MM.1S (cell line): Measurements from ENCODE around the gene PELI1.

ENCODE experiments used
- DNase-seq: peaks from one replicate; pipeline ENCODE4 v3.0.0-alpha.2; 2015
- H2AFZ ChIP-seq: fragments of 300-600 bp; sonication (generic); 2 replicates; pipeline ENCODE4 v1.6.0; 2016; ENCODE audit warnings: antibody characterized with exemption, low read length
- H3F3A ChIP-seq: fragments of 300-600 bp; sonication (generic); 2 replicates; pipeline ENCODE4 v1.6.1; 2016; ENCODE audit warnings: mild to moderate bottlenecking, antibody characterized with exemption, low read length, moderate library complexity, mixed read lengths; ENCODE audit not compliant: insufficient read depth
- H3K27ac ChIP-seq: fragments of 300-600 bp; sonication (generic); 2 replicates; pipeline ENCODE4 v1.5.1; 2016; ENCODE audit warnings: mild to moderate bottlenecking, low read length
- H3K27me3 ChIP-seq: fragments of 300-600 bp; sonication (generic); replicated peaks from 2 replicates; pipeline ENCODE4 v1.6.0; 2016; ENCODE audit warnings: low read length; ENCODE audit not compliant: insufficient read depth
- H3K36me3 ChIP-seq: fragments of 300-600 bp; sonication (generic); replicated peaks from 2 replicates; pipeline ENCODE4 v1.6.1; 2016; ENCODE audit warnings: mild to moderate bottlenecking, low read length, mixed read lengths; ENCODE audit not compliant: insufficient read depth
- H3K4me1 ChIP-seq: fragments of 300-600 bp; sonication (generic); 2 replicates; pipeline ENCODE4 v1.6.1; 2016; ENCODE audit warnings: low read length, mixed read lengths
- H3K4me2 ChIP-seq: fragments of 300-600 bp; sonication (generic); 2 replicates; pipeline ENCODE4 v1.6.0; 2016; ENCODE audit warnings: low read depth, low read length
- H3K4me3 ChIP-seq: fragments of 300-600 bp; sonication (generic); 2 replicates; pipeline ENCODE4 v1.5.1; 2016; ENCODE audit warnings: low read length, mixed read lengths
- H3K79me2 ChIP-seq: fragments of 300-600 bp; sonication (generic); 2 replicates; pipeline ENCODE4 v1.6.1; 2016; ENCODE audit warnings: mixed run types, low read length, mixed read lengths
- H3K9ac ChIP-seq: fragments of 300-600 bp; sonication (generic); 2 replicates; pipeline ENCODE4 v1.6.1; 2016; ENCODE audit warnings: low read length, mixed read lengths
- H3K9me2 ChIP-seq: fragments of 300-600 bp; sonication (generic); replicated peaks from 2 replicates; pipeline ENCODE4 v1.6.1; 2016; ENCODE audit warnings: mild to moderate bottlenecking, low read length, mixed read lengths; ENCODE audit not compliant: insufficient read depth
- H3K9me3 ChIP-seq: fragments of 300-600 bp; sonication (generic); replicated peaks from 2 replicates; pipeline ENCODE4 v1.6.1; 2016; ENCODE audit warnings: mild to moderate bottlenecking, low read length, mixed read lengths; ENCODE audit not compliant: insufficient read depth
- H4K20me1 ChIP-seq: fragments of 300-600 bp; sonication (generic); 2 replicates; pipeline ENCODE4 v1.6.1; 2016; ENCODE audit warnings: mild to moderate bottlenecking, low read length, moderate library complexity, mixed read lengths; ENCODE audit not compliant: insufficient read depth
- EZH2 ChIP-seq: fragments of 300-600 bp; sonication (generic); optimal IDR thresholded peaks from 2 replicates; pipeline ENCODE3; 2017; ENCODE audit warnings: low read depth, mild to moderate bottlenecking, antibody characterized with exemption, low read length, mixed read lengths
- EZH2phosphoT487 ChIP-seq: fragments of 300-600 bp; sonication (generic); IDR thresholded peaks from 2 replicates; pipeline ENCODE4 v1.6.1; 2018; ENCODE audit warnings: antibody characterized with exemption, low read length
- TF ChIP-seq, protein P1 (sequence below): fragments of 300-600 bp; sonication (generic); IDR thresholded peaks from 2 replicates; pipeline ENCODE4 v1.5.1; 2016; ENCODE audit warnings: antibody characterized with exemption, low read length, mixed read lengths

The PELI1 gene

DNA sequence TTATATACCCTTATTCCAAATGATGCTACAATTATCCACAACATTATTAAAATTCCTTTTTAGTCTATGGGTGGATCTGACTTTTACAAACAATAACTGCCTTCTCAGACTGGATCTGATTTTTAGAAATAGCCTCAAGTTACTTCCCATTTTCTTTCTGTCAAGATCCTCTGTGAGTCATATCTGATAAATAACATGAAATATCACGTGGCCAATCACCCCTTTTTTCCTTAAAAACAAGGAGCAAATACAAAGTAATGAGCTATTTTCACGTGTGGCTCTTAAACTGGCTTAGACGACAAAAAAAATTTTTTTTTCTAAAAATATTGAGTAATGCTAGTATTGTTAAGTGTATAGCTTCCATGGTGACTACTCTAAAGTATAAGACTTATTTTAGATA is 6.7 kb downstream of the PELI1 start:
- no peaks in the 10 kb centered on the region for H4K20me1 ChIP-seq
- no peaks in the 10 kb centered on the region for H3K9me3 ChIP-seq
- H3K4me2 ChIP-seq: no peak overlapping the region
- no peaks in the 10 kb centered on the region; the same call in 1 of the 2 replicates for H3K36me3 ChIP-seq
- H3K4me1 ChIP-seq: peaks cover 24% of the 10 kb centered on the region
- H3K27ac ChIP-seq: no peak overlapping the region
- TF ChIP-seq EZH2 (no peak), EZH2phosphoT487 (no peak)
- TF ChIP-seq, protein P1, sequence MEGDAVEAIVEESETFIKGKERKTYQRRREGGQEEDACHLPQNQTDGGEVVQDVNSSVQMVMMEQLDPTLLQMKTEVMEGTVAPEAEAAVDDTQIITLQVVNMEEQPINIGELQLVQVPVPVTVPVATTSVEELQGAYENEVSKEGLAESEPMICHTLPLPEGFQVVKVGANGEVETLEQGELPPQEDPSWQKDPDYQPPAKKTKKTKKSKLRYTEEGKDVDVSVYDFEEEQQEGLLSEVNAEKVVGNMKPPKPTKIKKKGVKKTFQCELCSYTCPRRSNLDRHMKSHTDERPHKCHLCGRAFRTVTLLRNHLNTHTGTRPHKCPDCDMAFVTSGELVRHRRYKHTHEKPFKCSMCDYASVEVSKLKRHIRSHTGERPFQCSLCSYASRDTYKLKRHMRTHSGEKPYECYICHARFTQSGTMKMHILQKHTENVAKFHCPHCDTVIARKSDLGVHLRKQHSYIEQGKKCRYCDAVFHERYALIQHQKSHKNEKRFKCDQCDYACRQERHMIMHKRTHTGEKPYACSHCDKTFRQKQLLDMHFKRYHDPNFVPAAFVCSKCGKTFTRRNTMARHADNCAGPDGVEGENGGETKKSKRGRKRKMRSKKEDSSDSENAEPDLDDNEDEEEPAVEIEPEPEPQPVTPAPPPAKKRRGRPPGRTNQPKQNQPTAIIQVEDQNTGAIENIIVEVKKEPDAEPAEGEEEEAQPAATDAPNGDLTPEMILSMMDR: no peak
- H3K79me2 ChIP-seq: peaks cover 100% of the 10 kb centered on the region
- H3K27me3 ChIP-seq: no peaks in the 10 kb centered on the region
- no peak overlapping the region for H3K4me3 ChIP-seq
- no peak for DNase-seq
- peaks cover 13% of the 10 kb centered on the region for H3F3A ChIP-seq
- H2AFZ ChIP-seq: no peak overlapping the region
- H3K9ac ChIP-seq: no peak overlapping the region
- no peaks in the 10 kb centered on the region for H3K9me2 ChIP-seq

DNA sequence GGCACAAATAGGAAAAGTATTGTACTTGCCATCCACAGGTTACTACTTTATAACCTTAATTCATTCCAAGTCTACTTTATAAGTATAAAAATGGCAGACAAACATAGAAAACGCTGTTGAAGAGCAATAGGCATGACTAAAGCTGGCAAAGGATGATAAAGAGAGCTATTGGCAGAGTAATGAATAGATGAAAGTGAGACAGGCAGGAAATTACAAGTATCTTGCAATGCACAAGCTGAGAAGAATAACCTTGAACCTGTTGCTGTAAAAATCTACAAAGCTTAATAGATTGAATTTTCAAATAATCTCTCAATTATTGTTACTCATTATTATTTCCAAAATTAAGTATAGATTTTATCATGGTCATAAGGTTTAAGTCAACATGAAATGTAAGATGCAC is 8.8 kb downstream of the PELI1 start:
- TF ChIP-seq EZH2: no peak
- TF ChIP-seq EZH2phosphoT487: no peak
- TF ChIP-seq, protein P1: no peak
- H3K9me2 ChIP-seq: no peaks in the 10 kb centered on the region
- H3K4me2 ChIP-seq: no peak overlapping the region
- no peak overlapping the region for H3K4me3 ChIP-seq
- no peaks in the 10 kb centered on the region for H3K27me3 ChIP-seq
- peaks cover 12% of the 10 kb centered on the region for H3K4me1 ChIP-seq
- peaks cover 98% of the 10 kb centered on the region for H3K79me2 ChIP-seq
- peaks cover 5% of the 10 kb centered on the region; the same call in 1 of the 2 replicates for H4K20me1 ChIP-seq
- no peaks in the 10 kb centered on the region for H3F3A ChIP-seq
- no peak overlapping the region for H3K9ac ChIP-seq
- no peaks in the 10 kb centered on the region; the same call in 1 of the 2 replicates for H3K36me3 ChIP-seq
- no peaks in the 10 kb centered on the region for H3K9me3 ChIP-seq
- no peak overlapping the region for H3K27ac ChIP-seq
- DNase-seq: no peak
- H2AFZ ChIP-seq: no peak overlapping the region

DNA sequence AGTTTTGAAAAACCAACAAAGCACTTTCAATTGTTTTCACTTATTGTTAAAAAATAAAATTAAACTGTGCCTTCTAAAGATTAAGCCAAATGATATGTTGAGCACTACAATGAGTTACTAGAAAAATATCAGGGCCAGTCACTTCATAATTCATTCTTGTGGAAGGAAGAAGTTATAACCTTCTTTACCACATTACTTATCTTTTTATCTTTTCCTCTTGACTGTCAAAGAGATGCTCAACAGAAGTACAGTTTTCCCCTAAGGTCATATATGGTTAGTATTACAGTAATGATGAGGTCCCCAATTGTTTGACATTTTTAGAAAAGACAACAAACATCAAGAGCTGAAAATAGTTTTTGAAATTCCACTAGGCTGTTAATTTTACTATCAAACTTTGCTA is 9.4 kb downstream of the PELI1 start:
- H3K79me2 ChIP-seq: peaks cover 98% of the 10 kb centered on the region
- H3K4me2 ChIP-seq: no peak overlapping the region
- TF ChIP-seq EZH2: no peak
- TF ChIP-seq, protein P1: no peak

More for the DNA sequence above, 9.4 kb downstream of the PELI1 start:
- H3K36me3 ChIP-seq: peaks cover 2% of the 10 kb centered on the region; the same call in 1 of the 2 replicates
- peaks cover 8% of the 10 kb centered on the region; the same call in 1 of the 2 replicates for H4K20me1 ChIP-seq
- H3K9me3 ChIP-seq: no peaks in the 10 kb centered on the region
- H3K4me3 ChIP-seq: no peak overlapping the region
- no peaks in the 10 kb centered on the region for H3F3A ChIP-seq
- no peak overlapping the region for H2AFZ ChIP-seq
- DNase-seq: no peak
- no peak overlapping the region for H3K9ac ChIP-seq
- no peaks in the 10 kb centered on the region for H3K9me2 ChIP-seq
- peaks cover 12% of the 10 kb centered on the region for H3K4me1 ChIP-seq
- no peaks in the 10 kb centered on the region for H3K27me3 ChIP-seq
- no peak overlapping the region for H3K27ac ChIP-seq
